Uterus (tissue), 2 donors: ENCODE measurements around the gene P2RY2.

Source experiments
- CTCF ChIP-seq, 4 experiments: fragments of 200-600 bp in 2 of 4; fragments of 450-650 bp in 2 of 4; sonication (generic) in 2 of 4; IDR thresholded peaks; one replicate each; pipeline ENCODE4 v1.5.1; 2016 to 2019; ENCODE audit warnings: antibody characterized with exemption in 4 of 4, mild to moderate bottlenecking in 2 of 4, moderate library complexity in 1 of 4
- POLR2A ChIP-seq, 2 donors: fragments of 450-650 bp; IDR thresholded peaks; one replicate each; pipeline ENCODE4 v1.6.1; 2016; ENCODE audit warnings: antibody characterized with exemption in 2 of 2, mild to moderate bottlenecking in 1 of 2, moderate library complexity in 1 of 2

- no peak for TF ChIP-seq CTCF (IDR thresholded peaks at IDR 0.05)
- no peak for TF ChIP-seq POLR2A (IDR thresholded peaks at IDR 0.05)
These were observed 16.8 kb upstream of the P2RY2 start for GRCh38 chr11:73201249-73201648.
